GM21526 (cell line): ENCODE results near the gene PEBP1.
"Not testable (repeated sequence)": the region's sequence is repeated elsewhere in the genome, so short reads cannot be mapped to it uniquely, and the experiment has no call there.

Experiments used
- ATAC-seq: cut with Tn5 transposase; IDR thresholded peaks from one replicate; pipeline ENCODE4 v1.9.1; 2021; ENCODE audit warnings: moderate library complexity; ENCODE audit not compliant: unreplicated experiment, low FRiP score

PEBP1 gene

GRCh38 chr12:118127867-118128266 is 8.1 kb upstream of the PEBP1 start:
- ATAC-seq: no peak

GRCh38 chr12:118129436-118129835 is 6.5 kb upstream of the PEBP1 start:
- not testable (repeated sequence) for ATAC-seq

GRCh38 chr12:118136559-118137003 is 657 bp downstream of the PEBP1 start:
- peak; percentile 41 for ATAC-seq

- no peak for ATAC-seq
These were observed 1.3 kb downstream of the PEBP1 start for GRCh38 chr12:118137148-118137678.

GRCh38 chr12:118140825-118141224 is 4.9 kb downstream of the PEBP1 start:
- ATAC-seq: no peak

GRCh38 chr12:118144499-118144898 is 8.6 kb downstream of the PEBP1 start:
- ATAC-seq: no peak

GRCh38 chr12:118145113-118145797 is 9.3 kb downstream of the PEBP1 start:
- ATAC-seq: peak; percentile 52

- no peak for ATAC-seq
These were observed 9.9 kb downstream of the PEBP1 start for GRCh38 chr12:118145798-118146156.

GRCh38 chr12:118148287-118148686 is 12.4 kb downstream of the PEBP1 start:
- no peak for ATAC-seq

GRCh38 chr12:118150625-118151024 is 14.7 kb downstream of the PEBP1 start:
- ATAC-seq: no peak

GRCh38 chr12:118151755-118152154 is 15.8 kb downstream of the PEBP1 start:
- no peak for ATAC-seq

GRCh38 chr12:118160536-118160935 is 24.6 kb downstream of the PEBP1 start:
- ATAC-seq: no peak

- ATAC-seq: no peak
These were observed 29.0 kb downstream of the PEBP1 start for GRCh38 chr12:118164798-118165486.

- ATAC-seq: peak; percentile 97
These were observed 31.0 kb downstream of the PEBP1 start for GRCh38 chr12:118166946-118167345.

GRCh38 chr12:118175823-118176447 is 40.0 kb downstream of the PEBP1 start:
- ATAC-seq: peak; percentile 80

GRCh38 chr12:118183155-118183554 is 47.2 kb downstream of the PEBP1 start:
- ATAC-seq: no peak

- ATAC-seq: no peak
These were observed 47.8 kb downstream of the PEBP1 start for GRCh38 chr12:118183711-118184110.

GRCh38 chr12:118185602-118186397 is 49.9 kb downstream of the PEBP1 start:
- ATAC-seq: no peak

GRCh38 chr12:118187751-118188435 is 52.0 kb downstream of the PEBP1 start:
- ATAC-seq: no peak
